Uterus (tissue), 2 donors: ENCODE data around the gene FAIM2.

Experiments
- CTCF ChIP-seq, 4 experiments: fragments of 200-600 bp in 2 of 4; fragments of 450-650 bp in 2 of 4; sonication (generic) in 2 of 4; IDR thresholded peaks; one replicate each; pipeline ENCODE4 v1.5.1; 2016 to 2019; ENCODE audit warnings: antibody characterized with exemption in 4 of 4, mild to moderate bottlenecking in 2 of 4, moderate library complexity in 1 of 4
- POLR2A ChIP-seq, 2 donors: fragments of 450-650 bp; IDR thresholded peaks; one replicate each; pipeline ENCODE4 v1.6.1; 2016; ENCODE audit warnings: antibody characterized with exemption in 2 of 2, mild to moderate bottlenecking in 1 of 2, moderate library complexity in 1 of 2

GRCh38 chr12:49929581-49929980 lies 25.9 kb upstream of the FAIM2 start:
- TF ChIP-seq CTCF (IDR thresholded peaks at IDR 0.05): no peak
- TF ChIP-seq POLR2A (IDR thresholded peaks at IDR 0.05): no peak
